Colonic mucosa (tissue), 4 donors: Measurements from ENCODE around the gene PDGFD. TPM values are rescaled to one million over a fixed set of nuclear protein-coding genes. Genes with fewer than 3 reads are reported as not detected.

ENCODE experiments used
- DNase-seq: peaks from one replicate; pipeline ENCODE4 v3.0.0-alpha.2; 2020
- H3K27ac ChIP-seq: fragments of 200-600 bp; one replicate; pipeline ENCODE4 v1.8.0; 2021
- H3K27me3 ChIP-seq: fragments of 200-600 bp; one replicate; pipeline ENCODE4 v1.8.0; 2021
- H3K36me3 ChIP-seq: fragments of 200-600 bp; one replicate; pipeline ENCODE4 v1.8.0; 2021
- H3K4me1 ChIP-seq: fragments of 200-600 bp; one replicate; pipeline ENCODE4 v1.8.0; 2021; ENCODE audit warnings: mild to moderate bottlenecking
- H3K4me3 ChIP-seq: fragments of 200-600 bp; one replicate; pipeline ENCODE4 v1.8.0; 2021
- H3K9ac ChIP-seq, 2 donors: one replicate each; pipeline ENCODE4 v1.7.0; 2013; ENCODE audit warnings: control low read depth in 2 of 2, low read depth in 2 of 2, low read length in 2 of 2
- H3K9me3 ChIP-seq: fragments of 200-600 bp; one replicate; pipeline ENCODE4 v1.8.0; 2021
- intact Hi-C: fragments of 100-400 bp; cut with DNase I; formaldehyde crosslinking; loops from one replicate; pipeline ENCODE4 v1.14.1; 2022
- total RNA-seq, 2 donors: library from RNA; stranded (reverse); fragmentation: NEBNext Ultra II Directional in 1 of 2; extraction: Animal tissue kit (Norgen Biotek cat#: 25700) in 1 of 2; gene quantifications; one replicate each; pipeline ENCODE4 v1.2.1, GENCODE V29; 2021
- TF ChIP-seq, protein P1 (sequence below): fragments of 200-600 bp; IDR thresholded peaks from one replicate; pipeline ENCODE4 v1.8.0; 2022; ENCODE audit warnings: antibody characterized with exemption, mild to moderate bottlenecking
- donor health status: healthy.
- donor health status: DM: no; HTN: no; CAD: no.
- donor health status: DM: no; HTN: no; CAD: no.

Gene PDGFD
- total RNA-seq, 2 donors from 2014 or later: 2.1 to 5.4 TPM

DNA sequence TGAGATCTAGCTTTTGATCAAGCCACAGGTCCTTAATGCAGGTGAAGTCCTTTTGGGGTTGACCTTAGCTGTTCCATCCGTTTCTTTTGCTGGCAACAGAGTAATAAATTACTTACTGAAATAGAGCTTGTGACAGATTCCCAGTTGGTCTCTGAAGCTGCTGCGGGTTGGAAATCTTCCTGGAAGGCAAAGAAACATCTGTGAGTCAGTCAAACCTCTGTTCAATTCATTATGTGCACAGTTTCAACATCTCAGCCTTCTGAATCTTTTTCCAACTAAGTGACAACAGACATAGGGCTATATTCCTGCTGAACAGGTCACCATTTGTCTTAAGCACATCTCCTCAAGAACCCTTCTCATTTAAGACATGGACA, 216.4 kb downstream of the PDGFD start:
- H3K4me1 ChIP-seq: no peaks in the 10 kb centered on the region
- intact Hi-C loops: no loop called here
- no peaks in the 10 kb centered on the region for H3K27me3 ChIP-seq
- H3K36me3 ChIP-seq: no peaks in the 10 kb centered on the region
- DNase-seq: no peak
- H3K9me3 ChIP-seq: no peaks in the 10 kb centered on the region
- H3K9ac ChIP-seq: no peak overlapping the region
- TF ChIP-seq, protein P1, sequence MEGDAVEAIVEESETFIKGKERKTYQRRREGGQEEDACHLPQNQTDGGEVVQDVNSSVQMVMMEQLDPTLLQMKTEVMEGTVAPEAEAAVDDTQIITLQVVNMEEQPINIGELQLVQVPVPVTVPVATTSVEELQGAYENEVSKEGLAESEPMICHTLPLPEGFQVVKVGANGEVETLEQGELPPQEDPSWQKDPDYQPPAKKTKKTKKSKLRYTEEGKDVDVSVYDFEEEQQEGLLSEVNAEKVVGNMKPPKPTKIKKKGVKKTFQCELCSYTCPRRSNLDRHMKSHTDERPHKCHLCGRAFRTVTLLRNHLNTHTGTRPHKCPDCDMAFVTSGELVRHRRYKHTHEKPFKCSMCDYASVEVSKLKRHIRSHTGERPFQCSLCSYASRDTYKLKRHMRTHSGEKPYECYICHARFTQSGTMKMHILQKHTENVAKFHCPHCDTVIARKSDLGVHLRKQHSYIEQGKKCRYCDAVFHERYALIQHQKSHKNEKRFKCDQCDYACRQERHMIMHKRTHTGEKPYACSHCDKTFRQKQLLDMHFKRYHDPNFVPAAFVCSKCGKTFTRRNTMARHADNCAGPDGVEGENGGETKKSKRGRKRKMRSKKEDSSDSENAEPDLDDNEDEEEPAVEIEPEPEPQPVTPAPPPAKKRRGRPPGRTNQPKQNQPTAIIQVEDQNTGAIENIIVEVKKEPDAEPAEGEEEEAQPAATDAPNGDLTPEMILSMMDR: no peak
- no peak overlapping the region for H3K27ac ChIP-seq
- no peak overlapping the region for H3K4me3 ChIP-seq

DNA sequence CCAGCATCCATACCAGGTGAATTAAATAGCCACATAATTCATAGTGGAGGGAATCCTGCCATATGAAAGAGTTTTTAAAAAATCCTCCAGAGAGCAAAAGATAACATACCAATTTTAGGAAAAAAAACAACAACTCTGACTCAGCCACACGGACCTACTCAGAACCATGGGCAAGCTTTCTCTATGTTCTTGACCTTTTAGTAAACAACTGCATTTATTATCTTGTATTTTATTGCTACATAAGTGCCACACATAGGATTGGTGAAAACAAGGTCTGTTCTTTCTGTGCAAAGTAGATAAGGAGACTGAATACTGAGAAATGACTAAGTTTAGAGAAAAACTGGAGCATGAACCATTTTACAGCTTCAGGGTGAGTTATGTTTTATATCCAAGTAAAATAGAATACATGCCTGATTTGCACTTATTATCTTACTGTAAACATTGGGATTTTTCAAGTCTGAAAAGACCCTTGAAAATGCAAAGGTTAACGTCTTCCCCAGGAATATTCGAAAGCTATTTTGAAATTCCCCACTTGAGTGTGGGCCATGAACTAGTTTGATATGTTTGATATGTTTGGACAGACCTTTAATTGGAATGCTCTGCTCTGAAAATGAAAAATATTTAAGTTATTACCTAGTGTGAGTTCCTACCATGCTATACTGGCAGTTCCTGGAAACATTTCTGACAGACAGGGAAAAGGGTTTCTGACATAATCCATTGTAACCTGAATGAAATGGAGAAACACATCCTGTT, 217.0 kb downstream of the PDGFD start:
- Histone ChIP-seq H3K9me3 (no peaks in the 10 kb centered on the region), H3K4me3 (no peak overlapping the region), H3K27ac (no peak overlapping the region), H3K27me3 (no peaks in the 10 kb centered on the region), H3K9ac (no peak overlapping the region), H3K4me1 (no peaks in the 10 kb centered on the region), H3K36me3 (no peaks in the 10 kb centered on the region)
- no peak for DNase-seq
- TF ChIP-seq, protein P1: no peak
- intact Hi-C loops: no loop called here

DNA sequence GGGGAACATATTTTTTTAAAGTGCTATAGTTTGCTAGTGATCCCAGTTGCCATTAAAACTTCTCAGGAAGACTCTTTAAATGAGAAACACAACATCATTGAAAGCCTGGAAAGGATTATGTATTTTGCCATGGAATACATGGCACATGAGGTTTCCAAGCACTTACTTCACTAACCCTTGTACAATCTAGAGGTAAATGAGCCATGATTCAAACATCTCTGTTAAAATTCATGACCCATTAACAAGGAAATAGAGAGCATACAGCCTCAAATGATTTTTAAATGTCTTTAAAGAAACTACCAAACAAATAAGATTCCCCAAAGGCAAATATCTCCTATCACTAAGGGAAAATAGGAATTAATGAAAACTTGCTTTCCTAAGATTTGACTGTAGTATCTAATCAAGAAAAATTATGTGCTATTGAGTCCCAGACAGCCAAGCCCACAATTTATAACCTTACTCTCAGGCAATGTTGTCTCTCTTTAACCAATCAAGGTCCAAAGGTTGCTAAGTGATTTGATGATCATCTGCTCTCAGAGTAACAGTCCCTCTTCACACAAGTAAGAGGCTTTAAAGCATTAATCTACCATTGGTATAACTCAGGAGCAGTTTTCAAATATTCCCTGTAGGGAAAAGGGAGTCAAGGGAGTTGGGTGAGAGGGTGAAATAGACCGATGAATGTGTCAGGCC, 219.6 kb downstream of the PDGFD start:
- Histone ChIP-seq H3K36me3 (no peaks in the 10 kb centered on the region), H3K9ac (no peak overlapping the region), H3K9me3 (no peaks in the 10 kb centered on the region), H3K27me3 (no peaks in the 10 kb centered on the region), H3K4me1 (no peaks in the 10 kb centered on the region), H3K4me3 (no peak overlapping the region), H3K27ac (no peak overlapping the region)
- DNase-seq: no peak
- intact Hi-C loops: no loop called here
- TF ChIP-seq, protein P1: no peak

DNA sequence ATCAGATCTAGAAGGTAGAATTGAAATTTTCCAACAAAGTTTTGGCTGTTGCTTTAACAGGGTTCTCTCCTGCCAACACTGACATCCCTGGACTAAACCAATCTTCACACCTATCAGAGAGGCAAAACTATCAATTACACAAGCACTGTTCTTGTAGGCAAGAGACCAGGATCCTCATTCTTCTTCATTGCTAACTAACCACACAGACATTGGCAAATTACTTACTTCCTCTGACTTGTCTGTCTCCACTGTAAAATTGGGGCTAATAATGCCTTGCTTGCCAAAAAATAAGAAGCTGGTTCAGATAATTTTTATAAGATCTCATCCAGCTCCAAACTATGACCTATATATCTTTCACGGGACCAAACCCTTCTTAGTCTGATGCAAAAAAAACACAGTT, 221.3 kb downstream of the PDGFD start:
- no peak for DNase-seq
- TF ChIP-seq, protein P1: no peak
- no peak overlapping the region for H3K9ac ChIP-seq
- H3K9me3 ChIP-seq: no peaks in the 10 kb centered on the region
- H3K27ac ChIP-seq: no peak overlapping the region
- no peaks in the 10 kb centered on the region for H3K4me1 ChIP-seq
- no peaks in the 10 kb centered on the region for H3K27me3 ChIP-seq
- H3K4me3 ChIP-seq: no peak overlapping the region
- intact Hi-C loops: no loop called here
- H3K36me3 ChIP-seq: no peaks in the 10 kb centered on the region

DNA sequence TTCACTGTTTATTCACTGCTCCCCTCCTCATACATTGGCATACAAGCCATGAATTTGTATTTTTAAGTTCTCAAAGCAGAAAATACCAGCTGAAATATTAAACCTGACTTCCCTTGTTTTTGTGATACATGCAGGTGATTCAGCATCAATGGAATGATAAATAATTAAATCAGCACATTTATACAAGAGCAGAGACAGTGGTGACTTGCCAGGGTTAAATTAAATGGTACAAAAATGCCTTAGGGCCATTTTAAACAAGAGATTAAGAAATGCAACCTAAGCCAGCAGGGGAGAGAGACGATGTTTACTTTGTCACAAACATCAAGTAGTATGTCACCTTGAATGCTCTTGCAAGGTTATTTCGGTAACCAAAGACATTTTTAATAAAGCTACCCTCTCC, 223.4 kb downstream of the PDGFD start:
- Histone ChIP-seq H3K4me1 (no peaks in the 10 kb centered on the region), H3K27me3 (no peaks in the 10 kb centered on the region), H3K9ac (no peak overlapping the region), H3K36me3 (no peaks in the 10 kb centered on the region), H3K27ac (no peak overlapping the region), H3K4me3 (no peak overlapping the region), H3K9me3 (no peaks in the 10 kb centered on the region)
- TF ChIP-seq, protein P1: no peak
- intact Hi-C loops: no loop called here
- no peak for DNase-seq
